Endothelial cell of umbilical vein (primary cell): Measurements from ENCODE around the gene TRRAP.

Source experiments
- EZH2 ChIP-seq: IDR thresholded peaks from 2 replicates; pipeline ENCODE4 v1.6.1; 2012; ENCODE audit warnings: borderline replicate concordance, low read depth, mild to moderate bottlenecking, moderate library complexity, low read length, inconsistent platforms; ENCODE audit not compliant: severe bottlenecking
- JUN ChIP-seq: IDR thresholded peaks from 2 replicates; pipeline ENCODE4 v1.6.1; 2011; ENCODE audit warnings: borderline replicate concordance, low read depth; ENCODE audit not compliant: insufficient read length, insufficient read depth
- MYC ChIP-seq: IDR thresholded peaks from one replicate; pipeline ENCODE4 v1.6.1; 2011; ENCODE audit warnings: mild to moderate bottlenecking, low read depth, low read length
- POLR2A ChIP-seq: IDR thresholded peaks from 2 replicates; pipeline ENCODE4 v1.6.1; 2012; ENCODE audit warnings: low read depth, mild to moderate bottlenecking, control low read depth, low read length
- POLR2AphosphoS5 ChIP-seq: IDR thresholded peaks from 2 replicates; pipeline ENCODE4 v1.6.1; 2012; ENCODE audit warnings: low read depth, mild to moderate bottlenecking, control low read depth, low read length, moderate library complexity; ENCODE audit not compliant: insufficient read depth
- TF ChIP-seq, protein P1 (sequence below), 2 donors: IDR thresholded peaks; 1 replicate in 1 of 2; 2 replicates in 1 of 2; pipeline ENCODE4 v1.5.1; 2011; ENCODE audit warnings: low read length in 2 of 2, mild to moderate bottlenecking in 2 of 2, moderate library complexity in 2 of 2, control low read depth in 1 of 2, inconsistent platforms in 1 of 2, low read depth in 1 of 2; ENCODE audit not compliant: insufficient read depth in 1 of 2; ENCODE audit errors: extremely low read depth in 1 of 2
- TF ChIP-seq, protein P2 (sequence below): IDR thresholded peaks from 2 replicates; pipeline ENCODE4 v1.6.1; 2011; ENCODE audit not compliant: insufficient read depth, insufficient read length

DNA sequence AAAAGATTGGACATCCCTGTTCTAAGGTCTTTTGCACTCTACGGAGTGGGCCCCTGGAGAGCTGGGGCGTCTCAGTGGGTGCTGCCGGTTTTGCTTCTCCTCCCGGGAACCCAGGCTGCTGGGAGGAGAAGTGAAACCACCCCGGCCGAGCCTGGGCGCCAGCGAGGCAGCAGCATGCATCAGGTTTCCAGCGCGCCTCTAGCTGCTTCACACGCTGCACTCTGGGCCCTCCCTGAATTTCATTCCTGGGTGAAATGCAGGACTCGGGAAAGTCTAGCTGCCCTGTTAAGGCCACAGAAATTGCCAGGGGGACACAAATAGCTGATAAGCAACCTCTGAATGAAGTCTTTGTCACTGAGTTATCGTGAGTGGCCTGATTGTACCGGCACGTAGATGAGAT, 127.4 kb downstream of the TRRAP start:
- TF ChIP-seq, protein P1, sequence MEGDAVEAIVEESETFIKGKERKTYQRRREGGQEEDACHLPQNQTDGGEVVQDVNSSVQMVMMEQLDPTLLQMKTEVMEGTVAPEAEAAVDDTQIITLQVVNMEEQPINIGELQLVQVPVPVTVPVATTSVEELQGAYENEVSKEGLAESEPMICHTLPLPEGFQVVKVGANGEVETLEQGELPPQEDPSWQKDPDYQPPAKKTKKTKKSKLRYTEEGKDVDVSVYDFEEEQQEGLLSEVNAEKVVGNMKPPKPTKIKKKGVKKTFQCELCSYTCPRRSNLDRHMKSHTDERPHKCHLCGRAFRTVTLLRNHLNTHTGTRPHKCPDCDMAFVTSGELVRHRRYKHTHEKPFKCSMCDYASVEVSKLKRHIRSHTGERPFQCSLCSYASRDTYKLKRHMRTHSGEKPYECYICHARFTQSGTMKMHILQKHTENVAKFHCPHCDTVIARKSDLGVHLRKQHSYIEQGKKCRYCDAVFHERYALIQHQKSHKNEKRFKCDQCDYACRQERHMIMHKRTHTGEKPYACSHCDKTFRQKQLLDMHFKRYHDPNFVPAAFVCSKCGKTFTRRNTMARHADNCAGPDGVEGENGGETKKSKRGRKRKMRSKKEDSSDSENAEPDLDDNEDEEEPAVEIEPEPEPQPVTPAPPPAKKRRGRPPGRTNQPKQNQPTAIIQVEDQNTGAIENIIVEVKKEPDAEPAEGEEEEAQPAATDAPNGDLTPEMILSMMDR (IDR thresholded peaks at IDR 0.05; ENCODE audit: extremely low read depth in 1 of 2, insufficient read depth in 1 of 2, low read depth in 1 of 2, low read length in 2 of 2): no peak
- TF ChIP-seq POLR2A: no peak
- TF ChIP-seq, protein P2, sequence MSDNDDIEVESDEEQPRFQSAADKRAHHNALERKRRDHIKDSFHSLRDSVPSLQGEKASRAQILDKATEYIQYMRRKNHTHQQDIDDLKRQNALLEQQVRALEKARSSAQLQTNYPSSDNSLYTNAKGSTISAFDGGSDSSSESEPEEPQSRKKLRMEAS: no peak
- no peak for TF ChIP-seq EZH2
- TF ChIP-seq MYC: no peak
- no peak for TF ChIP-seq POLR2AphosphoS5
- no peak for TF ChIP-seq JUN
